Central memory CD4-positive, alpha-beta T cell (primary cell): ENCODE results near the gene TMEM236.
"Not testable (repeated sequence)": the region's sequence is repeated elsewhere in the genome, so short reads cannot be mapped to it uniquely, and the experiment has no call there.

Experiments used
- DNase-seq: peaks from one replicate; pipeline ENCODE4 v3.0.0; 2022
- total RNA-seq, 3 experiments: gene quantifications; one replicate each; lab custom pipeline; 2026; lab: John Stamatoyannopoulos, UW

TMEM236 gene, protein sequence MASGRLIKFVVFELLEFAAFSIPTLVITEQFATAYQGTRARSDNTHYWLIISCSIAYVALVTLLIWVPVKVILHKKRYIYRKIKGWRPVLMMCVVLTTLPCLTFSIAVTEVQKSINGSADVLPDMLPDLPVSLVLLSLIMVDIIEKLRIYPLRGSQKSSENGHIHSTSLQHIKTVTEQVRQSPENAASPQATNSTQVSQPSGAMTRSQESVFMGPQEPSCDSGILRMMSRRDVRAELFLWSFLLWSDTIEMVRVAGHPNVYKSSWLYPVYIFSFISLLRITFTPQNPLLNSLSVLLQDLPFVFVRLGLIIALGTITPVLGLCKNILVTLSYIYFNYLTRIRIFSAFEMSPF
- total RNA-seq = 0.07 to 0.77 (median 0.38) reads per million in 3 experiments

DNA sequence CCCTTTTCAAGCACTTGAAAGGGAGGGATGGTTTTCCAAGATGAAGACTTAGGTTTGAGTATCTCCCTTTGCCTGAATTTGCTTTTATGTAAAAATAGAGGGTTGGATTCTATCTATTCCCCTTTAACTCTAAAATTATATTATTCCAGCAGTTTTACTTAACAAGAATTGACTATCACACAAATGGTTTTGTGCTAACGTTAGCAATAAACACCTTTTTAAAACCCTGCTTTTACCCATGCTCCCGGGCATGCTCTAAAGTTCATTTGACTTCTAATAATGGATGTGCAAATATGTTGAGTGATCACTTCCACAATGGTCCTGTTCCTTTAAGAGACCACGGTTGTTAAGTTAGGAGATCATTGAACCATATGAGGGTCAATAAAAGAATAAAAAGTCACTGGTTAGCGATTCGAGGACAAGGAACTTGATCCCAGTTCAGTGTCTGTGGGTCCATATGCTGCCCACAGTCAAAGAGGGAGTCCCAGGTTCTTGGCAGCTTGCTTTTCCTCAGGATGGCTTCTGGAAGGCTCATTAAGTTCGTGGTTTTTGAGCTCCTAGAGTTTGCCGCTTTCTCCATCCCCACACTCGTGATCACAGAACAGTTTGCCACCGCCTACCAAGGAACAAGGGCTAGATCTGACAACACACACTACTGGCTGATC, at the start of gene TMEM236:
TMEM236 (plus strand) TSS at position 421 of the 665 bp plus-strand sequence; CDS start at position 516, 95 bp downstream.
- no peak for DNase-seq

DNA sequence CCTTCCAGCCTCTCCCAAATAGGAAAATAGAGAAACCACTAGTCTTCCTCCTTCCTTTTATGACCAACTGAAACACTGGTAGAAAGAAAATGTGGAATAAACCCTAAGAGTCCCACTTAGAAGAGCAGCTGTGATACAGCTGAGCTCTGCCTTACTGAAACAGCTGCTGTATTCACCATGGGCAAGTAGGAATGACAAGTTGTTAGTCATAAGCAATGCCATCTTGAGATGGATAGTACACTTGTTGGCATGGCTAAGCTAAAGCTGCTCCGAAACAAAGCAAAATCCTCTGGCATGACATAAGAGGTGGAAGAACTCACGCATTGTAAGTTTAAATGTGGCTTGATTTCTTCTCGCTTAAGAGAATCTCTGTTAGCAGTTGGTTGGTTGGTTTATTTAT, 48.3 kb upstream of the TMEM236 start:
- DNase-seq = no peak

DNA sequence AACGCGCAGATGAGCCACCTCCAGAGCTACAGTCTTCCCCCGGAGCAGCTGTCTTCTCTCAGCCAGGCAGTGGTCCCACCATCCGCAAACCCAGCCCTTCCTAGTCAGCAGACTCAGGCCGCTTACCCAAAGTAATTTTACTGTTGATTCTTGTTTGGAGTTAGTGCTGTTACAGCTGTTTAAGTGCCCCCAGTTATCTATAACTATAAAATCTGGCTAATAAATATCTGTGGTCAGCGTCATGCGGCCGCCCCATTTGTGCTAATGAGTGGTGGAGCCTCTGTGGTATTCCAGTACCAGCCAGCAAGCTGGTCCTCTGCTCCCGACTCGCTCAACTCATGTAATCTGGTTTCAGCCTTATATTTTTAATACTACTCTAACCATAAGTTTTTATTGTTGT, 43.2 kb upstream of the TMEM236 start:
- DNase-seq = no peak

DNA sequence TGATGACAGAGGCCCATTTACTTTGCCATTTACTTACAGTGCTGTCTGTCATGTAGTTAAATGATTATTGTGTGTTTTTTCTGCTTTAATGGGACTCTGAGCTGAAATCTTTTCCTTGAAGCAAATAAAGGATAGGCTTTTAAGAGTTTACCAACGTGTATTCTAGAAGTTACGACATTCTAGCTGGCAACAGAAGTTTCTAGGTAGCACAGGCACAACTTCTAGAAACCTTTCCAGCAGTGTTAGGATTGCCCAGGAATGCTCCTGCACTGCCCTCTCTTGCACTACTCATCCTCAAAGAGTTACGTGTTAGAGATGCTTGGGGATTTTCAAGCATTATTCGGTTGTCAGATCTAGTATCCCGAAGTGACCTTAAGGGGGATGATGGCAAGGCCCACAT, 42.5 kb upstream of the TMEM236 start:
- no peak for DNase-seq

DNA sequence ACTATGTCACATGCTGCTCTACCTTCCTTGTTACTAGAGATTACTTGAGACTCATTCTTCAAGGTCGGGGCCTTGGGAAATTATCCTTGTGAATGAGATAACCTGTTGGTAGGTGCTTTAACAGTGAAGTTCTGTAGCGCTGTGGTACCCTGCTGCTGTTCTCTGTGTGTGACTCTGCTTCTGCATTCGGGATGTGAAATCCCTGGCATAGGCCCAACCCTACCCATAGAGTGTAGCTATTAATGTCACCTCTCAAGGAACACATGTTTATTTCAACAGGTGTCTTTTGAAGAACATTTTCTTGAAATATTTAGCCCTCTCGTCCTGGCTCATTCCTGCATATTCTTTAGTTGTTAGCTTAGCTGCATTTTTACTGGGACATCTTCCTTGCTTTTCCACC, 41.8 kb upstream of the TMEM236 start:
- no peak for DNase-seq

DNA sequence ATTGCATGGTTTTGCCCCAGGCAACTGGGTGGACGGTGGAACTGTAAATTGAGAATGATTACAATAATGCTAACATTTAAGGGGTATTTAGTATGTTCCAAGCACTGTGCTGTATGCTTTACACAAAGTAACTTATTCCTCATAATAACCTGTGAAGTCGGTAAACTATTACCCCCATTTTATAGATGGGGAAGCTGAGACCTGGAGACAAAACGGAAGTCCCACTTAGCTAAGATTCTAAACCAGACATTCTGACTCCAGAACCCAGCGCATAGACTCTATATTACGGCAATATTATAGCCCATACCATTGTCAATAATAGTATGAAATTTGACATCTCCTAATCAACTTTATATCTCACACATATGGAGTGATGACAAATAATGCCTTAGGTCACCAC, 39.9 kb upstream of the TMEM236 start:
- DNase-seq = no peak

DNA sequence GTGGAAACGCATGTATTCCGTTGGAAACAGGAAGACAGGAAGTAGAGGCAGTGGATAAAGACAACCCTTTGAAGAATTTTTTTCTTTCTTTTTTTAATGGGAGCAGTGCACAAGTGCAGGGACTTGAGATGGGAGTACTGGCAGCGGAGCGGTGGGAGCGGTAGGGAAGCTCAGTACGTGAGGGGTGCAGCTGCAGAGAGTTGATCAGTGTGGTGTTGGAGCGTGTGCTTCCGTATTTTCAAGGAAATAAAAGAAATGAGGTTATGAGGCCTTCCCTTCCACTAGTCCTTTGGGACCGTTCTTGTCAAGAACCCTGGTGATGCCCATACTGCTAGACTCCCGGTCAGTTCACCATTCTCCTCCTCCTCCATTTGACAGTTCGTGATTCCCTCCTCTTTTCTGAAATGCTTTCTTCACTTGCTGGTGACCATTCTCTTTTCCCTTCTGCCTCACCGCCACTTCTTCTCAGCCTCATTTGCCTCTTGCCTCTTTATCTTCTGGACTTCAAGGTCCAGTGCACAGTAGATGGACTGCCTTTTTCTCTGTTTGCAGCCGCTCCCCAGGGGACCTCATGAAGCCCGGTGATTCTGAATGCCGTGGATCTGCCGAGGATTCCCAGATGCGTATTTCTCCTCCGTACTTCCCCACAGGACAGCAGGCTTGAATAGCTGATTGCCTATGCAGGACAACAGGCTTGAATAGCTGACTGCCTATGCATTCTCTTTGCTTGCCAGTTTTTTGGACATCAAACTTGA, 39.1 kb upstream of the TMEM236 start:
- DNase-seq = no peak

DNA sequence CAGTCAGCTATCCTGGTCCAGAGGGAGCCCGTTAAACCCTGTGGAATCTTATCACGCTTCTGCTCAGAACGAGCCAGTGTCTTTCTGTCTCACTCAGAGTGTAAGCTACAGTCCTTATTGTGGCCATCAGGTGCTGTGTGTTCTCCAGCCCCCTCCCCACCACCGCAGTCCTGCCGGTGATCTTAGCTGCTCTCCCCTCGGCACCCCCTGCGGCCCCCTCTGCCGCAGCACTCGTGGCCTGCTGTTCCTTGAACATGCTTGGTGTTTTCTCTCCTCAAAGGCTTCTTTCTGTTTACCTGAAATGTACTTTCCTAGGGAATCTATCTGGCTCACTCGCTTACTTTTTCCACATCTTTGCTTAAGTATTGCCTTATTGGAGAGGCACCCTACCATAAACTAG, 38.2 kb upstream of the TMEM236 start:
- DNase-seq = no peak

DNA sequence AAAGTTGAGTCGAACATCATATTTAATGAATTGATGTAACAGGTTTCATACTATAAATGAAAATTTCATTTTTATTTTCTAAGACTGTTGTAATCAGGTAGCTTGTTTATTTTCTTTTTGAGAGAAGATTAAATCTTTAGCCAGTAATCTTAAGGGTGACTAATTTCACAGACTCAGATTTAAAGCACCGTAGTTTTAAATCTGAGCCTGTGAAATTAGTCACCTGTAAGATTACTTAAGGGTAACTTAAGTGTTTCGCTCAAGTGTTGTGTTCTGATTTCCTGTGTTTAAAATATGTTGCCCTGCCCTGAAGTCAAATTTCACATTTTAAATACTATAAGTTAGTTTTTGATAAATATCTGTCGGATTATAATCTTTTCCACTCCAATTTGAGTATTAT, 35.8 kb upstream of the TMEM236 start:
- DNase-seq = no peak

DNA sequence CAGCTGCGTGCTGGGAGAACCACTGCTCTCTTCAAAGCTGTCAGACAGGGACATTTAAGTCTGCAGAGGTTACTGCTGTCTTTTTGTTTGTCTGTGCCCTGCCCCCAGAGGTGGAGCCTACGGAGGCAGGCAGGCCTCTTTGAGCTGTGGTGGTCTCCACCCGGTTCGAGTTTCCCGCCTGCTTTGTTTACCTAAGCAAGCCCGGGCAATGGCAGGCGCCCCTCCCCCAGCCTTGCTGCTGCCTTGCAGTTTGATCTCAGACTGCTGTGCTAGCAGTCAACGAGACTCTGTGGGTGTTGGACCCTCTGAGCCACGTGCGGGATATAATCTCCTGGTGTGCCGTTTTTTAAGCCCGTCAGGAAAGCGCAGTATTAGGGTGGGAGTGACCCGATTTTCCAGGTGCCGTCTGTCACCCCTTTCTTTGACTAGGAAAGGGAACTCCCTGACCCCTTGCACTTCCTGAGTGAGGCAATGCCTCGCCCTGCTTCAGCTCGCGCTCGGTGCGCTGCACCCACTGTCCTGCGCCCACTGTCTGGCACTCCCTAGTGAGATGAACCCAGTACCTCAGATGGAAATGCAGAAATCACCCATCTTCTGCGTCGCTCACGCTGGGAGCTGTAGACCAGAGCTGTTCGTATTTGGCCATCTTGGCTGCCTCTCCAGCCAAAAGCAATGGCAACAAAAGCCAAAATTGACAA, 29.5 kb upstream of the TMEM236 start:
- DNase-seq = not testable (repeated sequence)

DNA sequence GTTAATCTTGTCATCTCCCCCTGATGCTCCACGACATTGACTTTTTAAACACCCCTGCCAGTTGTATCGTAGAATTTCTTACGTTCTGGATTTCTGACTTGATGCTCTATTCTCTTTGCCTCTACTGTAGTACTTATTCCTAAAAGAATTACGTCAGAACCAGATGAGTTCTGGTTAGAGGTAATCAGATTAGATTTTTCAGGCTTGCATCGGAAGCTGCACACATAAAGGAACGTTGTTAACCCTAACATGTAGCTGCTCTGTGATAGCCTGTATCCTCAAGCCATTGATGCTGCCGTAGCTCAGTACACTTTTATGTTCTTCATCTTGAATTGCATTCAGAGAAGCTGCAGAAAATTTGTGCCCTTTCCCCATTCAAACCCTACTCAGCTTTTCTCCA, 26.3 kb upstream of the TMEM236 start:
- DNase-seq = no peak

DNA sequence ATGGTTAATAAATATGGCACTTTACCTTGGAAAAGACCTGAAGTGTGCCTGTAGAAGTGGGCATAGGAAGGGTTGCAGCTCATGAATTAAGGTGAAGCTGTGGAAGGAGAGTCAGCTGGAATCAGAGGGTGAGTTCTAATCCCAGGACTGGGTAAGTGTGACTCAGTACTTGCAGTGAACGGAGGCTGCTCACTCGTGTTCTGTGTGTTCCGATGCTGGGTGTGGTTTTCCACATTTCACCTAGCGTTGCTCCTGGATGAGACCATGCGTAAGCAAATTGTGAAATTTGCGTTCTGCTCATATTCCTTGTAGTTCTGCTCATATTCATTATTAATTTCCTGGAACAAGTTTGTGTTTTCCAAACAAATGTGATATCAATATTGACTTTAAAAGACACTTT, 22.4 kb upstream of the TMEM236 start:
- DNase-seq = no peak

DNA sequence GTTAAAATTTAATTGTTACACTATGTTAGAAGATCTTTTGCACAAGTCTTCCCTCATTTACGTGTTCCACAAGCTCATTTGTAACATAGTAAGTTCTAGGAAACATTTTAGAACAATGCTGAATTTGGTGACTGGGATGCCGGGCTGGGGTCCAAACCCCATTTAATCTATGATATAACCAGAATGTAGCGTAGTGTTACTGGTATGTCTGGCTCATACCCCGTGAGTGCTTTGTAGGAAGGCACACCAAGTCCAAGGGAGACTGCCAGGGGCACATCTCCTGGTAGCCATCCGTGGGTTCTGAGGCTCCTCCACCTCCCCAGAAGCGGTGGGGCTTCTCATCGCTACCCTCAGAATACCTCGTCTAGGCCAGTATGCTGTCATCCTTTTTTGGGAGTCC, 21.3 kb upstream of the TMEM236 start:
- no peak for DNase-seq

DNA sequence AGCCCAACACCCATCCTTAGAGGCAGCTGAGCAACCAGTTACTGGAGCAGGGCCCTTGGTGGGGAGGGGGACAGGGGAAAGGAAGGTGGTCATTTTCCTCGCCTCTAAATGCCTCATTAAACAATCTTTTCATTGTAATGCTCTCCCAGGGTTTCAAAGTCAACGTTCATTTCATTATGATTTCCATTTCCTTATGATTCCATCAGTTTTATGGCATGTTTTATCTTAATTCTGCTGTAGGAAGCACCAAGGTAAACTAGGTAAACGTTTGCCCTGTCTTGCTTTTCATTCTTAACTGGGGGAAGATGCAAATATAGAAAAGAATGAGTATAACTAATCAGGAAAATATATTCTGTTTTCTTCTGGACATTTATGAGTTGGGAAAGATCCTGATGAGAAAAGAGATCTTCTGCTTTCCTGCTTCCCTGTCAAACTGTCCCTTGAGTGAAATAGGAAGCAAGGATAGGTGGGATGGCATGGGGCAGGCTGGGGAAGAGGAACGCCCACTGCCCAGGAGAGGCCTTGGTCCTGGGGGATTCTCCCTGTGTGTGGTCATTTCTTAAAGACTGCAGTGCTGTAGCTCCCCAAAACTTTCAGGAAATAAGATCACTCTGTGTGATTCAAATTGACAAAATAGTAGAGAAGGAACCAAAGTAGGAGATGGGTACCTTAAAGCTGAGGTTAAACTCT, 20.5 kb upstream of the TMEM236 start:
- DNase-seq = no peak

DNA sequence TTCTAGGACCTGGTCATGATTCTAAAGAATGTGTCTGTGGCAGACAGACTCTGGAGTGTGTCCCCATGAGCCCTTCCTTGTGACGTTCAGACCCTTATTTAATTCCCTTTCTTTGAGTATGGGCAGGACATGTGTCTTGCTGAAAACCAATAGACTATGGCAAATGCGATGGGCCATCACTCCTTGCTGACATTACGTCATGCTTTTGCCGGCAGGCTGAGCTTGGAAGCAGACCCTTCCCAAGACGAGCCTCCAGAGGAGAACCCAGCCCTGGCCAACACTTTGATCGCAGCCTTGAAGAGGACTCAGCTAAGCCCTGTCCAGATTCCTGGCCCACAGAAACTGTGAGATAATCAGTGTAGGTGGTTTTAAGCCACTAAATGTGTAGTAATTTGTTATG, 18.4 kb upstream of the TMEM236 start:
- no peak for DNase-seq

DNA sequence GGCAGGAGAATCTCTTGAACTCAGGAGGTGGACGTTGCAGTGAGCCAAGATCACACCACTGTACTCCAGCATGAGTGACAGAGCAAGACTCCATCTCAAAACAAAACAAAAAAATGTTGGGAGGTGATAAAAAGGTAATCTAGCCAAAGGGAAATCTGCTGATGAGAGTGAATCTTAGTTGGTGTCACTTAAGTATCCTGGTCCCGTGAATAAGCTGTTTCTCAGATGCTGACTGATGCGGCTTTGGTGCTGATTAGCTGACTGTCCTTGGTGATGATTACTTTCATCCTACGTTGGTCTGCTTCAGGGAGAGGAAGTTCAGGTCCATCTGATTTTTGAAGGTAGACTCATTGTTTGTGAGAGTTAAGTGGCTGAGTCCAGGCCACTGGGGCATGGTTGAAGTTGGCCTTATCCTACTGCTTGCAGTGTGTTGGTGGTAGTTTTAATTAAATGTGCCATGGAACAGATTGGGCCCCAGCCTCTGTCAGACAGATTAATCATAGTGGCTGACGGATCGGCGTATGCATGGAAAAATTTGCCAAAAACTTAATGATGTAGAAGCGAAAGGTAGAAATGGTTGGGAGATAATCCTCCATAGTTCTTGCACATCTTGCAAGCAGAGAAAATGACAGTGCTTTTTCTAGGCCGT, 17.4 kb upstream of the TMEM236 start:
- DNase-seq = no peak

DNA sequence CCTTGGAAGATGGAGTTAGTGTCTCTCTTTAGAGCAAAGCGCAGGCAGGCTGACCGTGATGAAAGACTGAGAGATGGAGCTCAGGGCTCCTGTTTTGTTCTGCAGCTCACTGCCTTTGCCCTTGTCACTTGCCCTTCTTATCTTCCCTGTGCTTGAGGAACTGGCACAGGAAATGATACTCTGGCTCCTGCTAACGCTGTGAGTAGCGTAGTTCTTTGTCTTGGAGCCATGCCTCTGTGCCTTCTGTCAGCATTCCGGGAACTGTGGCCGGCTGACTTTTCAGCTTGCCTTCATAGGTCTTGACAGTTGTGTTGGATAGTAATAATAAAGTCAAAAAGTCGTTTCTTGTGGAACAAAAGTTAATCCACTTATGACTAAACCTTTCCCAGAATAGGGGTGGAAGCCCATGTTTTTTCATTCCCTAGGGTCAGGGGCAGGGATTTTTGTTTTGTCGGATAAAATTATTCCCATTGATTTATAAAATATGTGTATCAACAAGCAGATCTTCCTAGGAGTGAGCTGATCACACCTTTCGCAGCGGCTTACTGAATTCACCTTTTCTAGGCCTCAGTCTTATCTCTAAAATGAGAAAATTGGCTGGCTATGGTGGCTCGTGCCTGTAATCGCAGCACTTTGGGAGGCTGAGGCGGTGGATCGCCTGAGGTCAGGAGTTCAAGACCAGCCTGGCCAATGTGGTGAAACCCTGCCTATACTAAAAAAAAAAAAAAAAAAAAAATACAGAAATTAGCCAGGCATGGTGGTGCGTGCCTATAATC, 16.6 kb upstream of the TMEM236 start:
- no peak for DNase-seq

DNA sequence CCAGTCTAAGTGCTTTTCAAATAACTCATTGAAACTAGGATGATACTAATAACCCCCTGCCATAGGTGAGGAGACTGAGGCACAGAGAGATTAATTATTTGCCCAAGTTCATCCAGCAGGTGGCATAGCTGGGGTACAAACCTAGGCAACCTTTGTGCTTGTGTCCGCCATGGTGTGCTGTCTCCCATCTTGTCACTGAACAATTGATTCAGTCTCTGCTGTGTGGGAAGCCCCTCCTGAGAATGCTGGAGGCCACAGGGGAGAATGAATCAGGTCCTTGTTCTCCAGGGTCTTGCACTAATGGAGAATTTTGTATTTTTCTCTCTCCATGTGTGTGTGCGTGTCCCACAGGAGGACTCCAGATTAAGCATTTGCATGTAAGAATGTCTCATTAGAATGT, 15.8 kb upstream of the TMEM236 start:
- no peak for DNase-seq

DNA sequence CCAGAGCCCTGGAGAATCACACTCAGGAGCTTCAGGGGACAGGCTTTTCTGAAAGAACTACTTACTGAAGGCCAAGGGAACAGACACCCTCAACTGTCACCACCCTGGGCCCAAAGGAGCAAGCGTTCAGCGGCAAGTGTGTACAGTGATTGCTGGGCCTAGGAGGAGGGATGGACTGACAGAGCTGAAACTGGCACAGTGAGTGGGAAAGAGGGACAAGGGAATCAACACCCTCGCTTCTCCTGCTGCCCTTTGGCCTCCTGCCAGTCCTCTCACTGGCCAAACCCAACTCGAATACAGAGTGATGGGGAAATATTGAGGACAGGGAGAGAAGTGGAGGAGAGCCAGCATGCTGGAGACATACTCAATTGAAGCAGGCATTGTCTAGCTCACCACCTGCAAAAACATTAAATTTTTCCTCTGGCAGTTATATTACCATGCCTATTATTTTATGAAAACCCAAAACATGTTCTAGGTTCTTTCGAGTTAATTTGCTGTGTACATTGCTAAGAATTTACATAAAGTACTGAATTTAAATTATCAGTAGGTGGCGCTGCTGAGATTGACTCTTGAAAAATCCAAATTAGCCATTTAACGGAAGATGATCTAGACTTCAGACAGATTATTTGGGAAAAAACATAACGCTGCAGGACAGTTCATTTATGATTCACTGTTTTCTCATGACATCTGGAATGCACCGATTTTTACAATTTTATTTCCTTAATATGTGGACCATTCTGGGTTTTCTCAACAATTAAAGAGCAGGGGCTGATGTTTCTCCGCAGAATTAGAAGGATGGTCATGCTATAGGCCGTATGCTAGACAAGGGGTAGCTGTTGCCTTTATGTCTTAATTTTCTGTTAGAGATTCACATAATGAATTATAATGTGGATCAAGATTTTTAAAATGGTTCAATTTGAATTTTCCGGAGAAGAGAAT, 14.7 kb upstream of the TMEM236 start:
- DNase-seq = peak; percentile 18

DNA sequence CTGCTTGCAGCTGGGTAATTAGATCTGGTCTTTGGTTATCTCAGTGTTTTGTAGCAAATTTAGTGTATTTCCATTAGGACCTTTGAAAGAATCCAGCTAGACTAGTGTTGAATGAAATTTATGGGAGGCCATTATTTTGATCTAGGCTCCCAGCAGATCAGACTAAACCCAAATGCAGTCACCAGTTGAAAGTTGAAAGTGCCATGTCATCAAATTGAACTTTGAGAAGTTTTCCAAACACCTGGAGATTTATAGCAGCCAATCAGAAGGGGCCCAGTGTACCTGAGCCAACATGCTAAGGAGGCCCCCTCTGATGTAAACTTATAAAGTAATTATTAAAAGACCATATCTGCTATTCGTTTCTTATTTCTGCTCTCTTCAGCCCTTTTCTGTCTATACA, 11.3 kb upstream of the TMEM236 start:
- DNase-seq = no peak
